Measurements from ENCODE around the gene ZSCAN5B.
"Not testable (repeated sequence)": the region's sequence is repeated elsewhere in the genome, so short reads cannot be mapped to it uniquely, and the experiment has no call there.

ZSCAN5B gene

DNA sequence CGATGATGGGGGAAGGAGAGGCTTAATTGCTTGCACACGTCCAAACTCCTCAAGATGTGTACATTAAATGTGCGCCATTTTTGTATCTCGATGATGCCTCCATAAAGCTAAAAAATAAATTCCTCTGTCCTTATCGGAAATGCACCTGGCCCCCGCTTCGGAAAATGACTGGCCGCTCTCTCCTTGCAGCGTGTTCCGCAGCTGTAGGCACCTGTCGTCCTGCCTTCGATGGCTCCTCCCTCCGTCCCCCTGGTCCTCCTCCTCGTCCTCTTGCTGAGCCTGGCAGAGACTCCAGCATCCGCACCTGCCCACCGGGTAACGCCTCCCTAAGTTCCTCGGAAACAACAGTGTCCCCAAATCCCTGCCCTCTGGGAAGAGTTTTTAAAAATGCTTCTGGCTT, 20.7 kb downstream of the ZSCAN5B start:
- Histone ChIP-seq H2AFZ (ENCODE audit: low read depth) (no peak overlapping the region), H3K4me3 (IDR thresholded peaks at IDR 0.05; ENCODE audit: insufficient read depth, low read depth, low read length) (no peak overlapping the region), H3K27ac (no peak overlapping the region), H4K20me1 (ENCODE audit: insufficient read depth) (no peaks in the 10 kb centered on the region), H3K27me3 (ENCODE audit: insufficient read depth, low read depth) (no peaks in the 10 kb centered on the region), H3K4me1 (ENCODE audit: low read depth, poor library complexity, severe bottlenecking) (no peaks in the 10 kb centered on the region), H3K9ac (no peak overlapping the region), H3K79me2 (ENCODE audit: insufficient read depth, low read depth) (no peaks in the 10 kb centered on the region), H3K36me3 (ENCODE audit: insufficient read depth) (no peaks in the 10 kb centered on the region), H3K4me2 (no peak overlapping the region)
- TF ChIP-seq, protein P1, sequence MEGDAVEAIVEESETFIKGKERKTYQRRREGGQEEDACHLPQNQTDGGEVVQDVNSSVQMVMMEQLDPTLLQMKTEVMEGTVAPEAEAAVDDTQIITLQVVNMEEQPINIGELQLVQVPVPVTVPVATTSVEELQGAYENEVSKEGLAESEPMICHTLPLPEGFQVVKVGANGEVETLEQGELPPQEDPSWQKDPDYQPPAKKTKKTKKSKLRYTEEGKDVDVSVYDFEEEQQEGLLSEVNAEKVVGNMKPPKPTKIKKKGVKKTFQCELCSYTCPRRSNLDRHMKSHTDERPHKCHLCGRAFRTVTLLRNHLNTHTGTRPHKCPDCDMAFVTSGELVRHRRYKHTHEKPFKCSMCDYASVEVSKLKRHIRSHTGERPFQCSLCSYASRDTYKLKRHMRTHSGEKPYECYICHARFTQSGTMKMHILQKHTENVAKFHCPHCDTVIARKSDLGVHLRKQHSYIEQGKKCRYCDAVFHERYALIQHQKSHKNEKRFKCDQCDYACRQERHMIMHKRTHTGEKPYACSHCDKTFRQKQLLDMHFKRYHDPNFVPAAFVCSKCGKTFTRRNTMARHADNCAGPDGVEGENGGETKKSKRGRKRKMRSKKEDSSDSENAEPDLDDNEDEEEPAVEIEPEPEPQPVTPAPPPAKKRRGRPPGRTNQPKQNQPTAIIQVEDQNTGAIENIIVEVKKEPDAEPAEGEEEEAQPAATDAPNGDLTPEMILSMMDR (conservative IDR thresholded peaks at IDR 0.05; ENCODE audit: low read depth, low read length) = no peak

GRCh38 chr19:56176310-56176709, 21.3 kb downstream of the ZSCAN5B start:
- H3K27me3 ChIP-seq (ENCODE audit: insufficient read depth, low read depth); H3K4me1 ChIP-seq (ENCODE audit: low read depth, poor library complexity, severe bottlenecking); H3K79me2 ChIP-seq (ENCODE audit: insufficient read depth, low read depth); H3K36me3 ChIP-seq (ENCODE audit: insufficient read depth); H4K20me1 ChIP-seq (ENCODE audit: insufficient read depth); H2AFZ ChIP-seq (ENCODE audit: low read depth); H3K27ac ChIP-seq; H3K4me3 ChIP-seq (IDR thresholded peaks at IDR 0.05; ENCODE audit: insufficient read depth, low read depth, low read length); H3K9ac ChIP-seq; H3K4me2 ChIP-seq: not testable (repeated sequence)

DNA sequence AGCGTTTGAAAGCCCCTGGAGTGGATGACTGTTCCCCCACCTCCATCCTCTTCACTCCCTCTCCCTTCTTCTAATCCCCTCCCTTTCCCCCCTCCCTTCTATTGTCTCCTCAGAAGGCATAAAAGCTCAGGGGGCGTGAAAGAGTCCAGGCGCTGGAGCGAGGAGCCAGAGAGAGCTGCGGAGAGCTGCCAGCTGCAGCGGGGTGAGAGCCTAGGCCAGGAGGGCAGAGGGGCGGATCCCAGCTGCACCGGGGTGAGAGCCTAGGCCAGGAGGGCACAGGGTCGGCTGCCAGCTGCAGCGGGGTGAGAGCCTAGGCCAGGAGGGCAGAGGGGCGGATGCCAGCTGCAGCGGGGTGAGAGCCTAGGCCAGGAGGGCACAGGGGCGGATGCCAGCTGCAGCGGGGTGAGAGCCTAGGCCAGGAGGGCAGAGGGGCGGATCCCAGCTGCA, 21.7 kb downstream of the ZSCAN5B start, which contains the start of gene GALP:
TSS of gene GALP (plus strand) at position 148 of the 447 bp plus-strand sequence. CDS start 1,101 bp downstream, outside the sequence.
- H3K4me2 ChIP-seq; H2AFZ ChIP-seq (ENCODE audit: low read depth); H3K79me2 ChIP-seq (ENCODE audit: insufficient read depth, low read depth); H3K9ac ChIP-seq; H3K27me3 ChIP-seq (ENCODE audit: insufficient read depth, low read depth); H3K4me1 ChIP-seq (ENCODE audit: low read depth, poor library complexity, severe bottlenecking); H3K4me3 ChIP-seq (IDR thresholded peaks at IDR 0.05; ENCODE audit: insufficient read depth, low read depth, low read length); H4K20me1 ChIP-seq (ENCODE audit: insufficient read depth); H3K36me3 ChIP-seq (ENCODE audit: insufficient read depth); H3K27ac ChIP-seq: not testable (repeated sequence)

- Histone ChIP-seq H3K79me2 (ENCODE audit: insufficient read depth, low read depth) (no peaks in the 10 kb centered on the region), H3K27ac (no peak overlapping the region), H4K20me1 (ENCODE audit: insufficient read depth) (no peaks in the 10 kb centered on the region), H2AFZ (ENCODE audit: low read depth) (no peak overlapping the region), H3K27me3 (ENCODE audit: insufficient read depth, low read depth) (no peaks in the 10 kb centered on the region), H3K4me2 (no peak overlapping the region), H3K36me3 (ENCODE audit: insufficient read depth) (no peaks in the 10 kb centered on the region), H3K9ac (no peak overlapping the region), H3K4me1 (ENCODE audit: low read depth, poor library complexity, severe bottlenecking) (no peaks in the 10 kb centered on the region), H3K4me3 (IDR thresholded peaks at IDR 0.05; ENCODE audit: insufficient read depth, low read depth, low read length) (no peak overlapping the region)
- TF ChIP-seq, protein P1 (conservative IDR thresholded peaks at IDR 0.05; ENCODE audit: low read depth, low read length) = no peak
These were observed 23.0 kb downstream of the ZSCAN5B start for GRCh38 chr19:56174550-56174949.

- no peak overlapping the region for H3K27ac ChIP-seq
- H3K9ac ChIP-seq = no peak overlapping the region
- H4K20me1 ChIP-seq (ENCODE audit: insufficient read depth) = no peaks in the 10 kb centered on the region
- no peaks in the 10 kb centered on the region for H3K36me3 ChIP-seq (ENCODE audit: insufficient read depth)
- TF ChIP-seq, protein P1 (conservative IDR thresholded peaks at IDR 0.05; ENCODE audit: low read depth, low read length) = no peak
- H3K4me2 ChIP-seq = no peak overlapping the region
- H3K79me2 ChIP-seq (ENCODE audit: insufficient read depth, low read depth) = no peaks in the 10 kb centered on the region
- H3K4me3 ChIP-seq (IDR thresholded peaks at IDR 0.05; ENCODE audit: insufficient read depth, low read depth, low read length) = no peak overlapping the region
- H2AFZ ChIP-seq (ENCODE audit: low read depth) = no peak overlapping the region
- H3K4me1 ChIP-seq (ENCODE audit: low read depth, poor library complexity, severe bottlenecking) = no peaks in the 10 kb centered on the region
- no peaks in the 10 kb centered on the region for H3K27me3 ChIP-seq (ENCODE audit: insufficient read depth, low read depth)
These were observed 23.5 kb downstream of the ZSCAN5B start for GRCh38 chr19:56174086-56174485.

Measured in KMS-11 (cell line).